HepG2 (cell line): Measurements from ENCODE around the gene ZNF490. TPM values are rescaled to one million over a fixed set of nuclear protein-coding genes. Genes with fewer than 3 reads are reported as not detected.
A peak's percentile ranks its signal among the peaks of the same experiment; 100 is the strongest.

Experiments
- ATAC-seq: fragments of 200-7000 bp; cut with Tn5 transposase; 3 replicates; pipeline ENCODE4 v1.9.1; 2020; ENCODE audit warnings: mild to moderate bottlenecking, moderate library complexity
- BruUV-seq: library from RNA; stranded (reverse); fragments of 400-500 nt; replicated peaks from 2 replicates; lab custom pipeline; 2021; lab: Mats Ljungman, UMichigan
- CTCF ChIA-PET: fragments of 300-600 bp; formaldehyde crosslinking; extraction: SDS; loops from one replicate; lab custom pipeline; 2021; ENCODE audit warnings: low total read pairs, inconsistent platforms, low intra/inter-chr PET ratio; lab: Yijun Ruan, JAX
- POLR2A ChIA-PET: fragments of 350-600 bp; sonication (Branson Sonifier 250); formaldehyde crosslinking; loops from one replicate; lab custom pipeline; 2020; ENCODE audit warnings: antibody characterized with exemption, inconsistent platforms; lab: Yijun Ruan, JAX
- DNase-seq: peaks from one replicate; pipeline ENCODE4 v3.0.0-alpha.2; 2015; ENCODE audit warnings: low spot score
- FAIRE-seq: peaks from 3 replicates; lab custom pipeline; 2011; peaks lifted over from hg19 to GRCh38; lab: Jason Lieb, UNC
- H2AFZ ChIP-seq: one replicate; pipeline ENCODE4 v1.6.1; 2011; ENCODE audit warnings: low read length, inconsistent platforms
- H3K27ac ChIP-seq: fragments of 300-600 bp; 3 replicates; pipeline ENCODE4 v1.8.0; 2011; ENCODE audit warnings: mixed run types, mild to moderate bottlenecking, mixed read lengths, low read length, inconsistent platforms; ENCODE audit not compliant: insufficient read depth; ENCODE audit errors: extremely low read length
- H3K27me3 ChIP-seq, 2 experiments: fragments of 200-600 bp in 1 of 2; 2 replicates in 1 of 2; 3 replicates in 1 of 2; pipeline versions ENCODE4 v1.6.0 to v1.8.0; 2011; ENCODE audit warnings: low read length in 2 of 2, mild to moderate bottlenecking in 2 of 2, moderate library complexity in 2 of 2, inconsistent platforms in 1 of 2; ENCODE audit not compliant: insufficient read depth in 2 of 2, control insufficient read depth in 1 of 2
- H3K36me3 ChIP-seq, 2 experiments: fragments of 200-600 bp in 1 of 2; replicated peaks in 1 of 2; 2 replicates in 1 of 2; 3 replicates in 1 of 2; pipeline versions ENCODE4 v1.5.1 to v1.8.0; 2011; ENCODE audit warnings: low read length in 2 of 2, inconsistent platforms in 1 of 2; ENCODE audit not compliant: insufficient read depth in 2 of 2, control insufficient read depth in 1 of 2
- H3K4me1 ChIP-seq: 2 replicates; pipeline ENCODE4 v1.5.1; 2012; ENCODE audit warnings: low read length, inconsistent platforms; ENCODE audit not compliant: insufficient read depth
- H3K4me2 ChIP-seq: 2 replicates; pipeline ENCODE4 v1.6.0; 2011; ENCODE audit warnings: low read depth, low read length, inconsistent platforms
- H3K4me3 ChIP-seq, 3 experiments: fragments of 200-600 bp in 1 of 3; sonication (generic), shearing (Covaris generic) in 1 of 3; replicated peaks in 1 of 3; 2 replicates each; pipeline ENCODE4 v1.5.1; 2011 to 2016; ENCODE audit warnings: low read length in 3 of 3, inconsistent platforms in 2 of 3, low read depth in 2 of 3, mild to moderate bottlenecking in 2 of 3, control low read depth in 1 of 3, mixed read lengths in 1 of 3; ENCODE audit not compliant: insufficient read depth in 1 of 3
- H3K79me2 ChIP-seq: one replicate; pipeline ENCODE4 v1.6.1; 2011; ENCODE audit warnings: low read length, inconsistent platforms; ENCODE audit not compliant: insufficient read depth
- H3K9ac ChIP-seq: 2 replicates; pipeline ENCODE4 v1.6.0; 2011; ENCODE audit warnings: mild to moderate bottlenecking, low read depth, low read length, inconsistent platforms; ENCODE audit not compliant: insufficient read depth
- H3K9me3 ChIP-seq: 2 replicates; pipeline ENCODE4 v1.5.1; 2012; ENCODE audit warnings: mild to moderate bottlenecking, low read length
- H4K20me1 ChIP-seq: 2 replicates; pipeline ENCODE4 v1.6.0; 2011; ENCODE audit warnings: inconsistent platforms, mild to moderate bottlenecking, low read length, moderate library complexity; ENCODE audit not compliant: insufficient read depth
- FOXA1 ChIP-seq, 2 experiments: fragments of 450-650 bp in 1 of 2; sonication (generic) in 1 of 2; formaldehyde crosslinking in 1 of 2; IDR thresholded peaks; 2 replicates each; pipeline versions ENCODE4 v1.4.0 to v1.6.1; 2016 to 2020; ENCODE audit warnings: missing genetic modification reagents in 1 of 2
- KDM6A ChIP-seq: IDR thresholded peaks from 2 replicates; pipeline ENCODE4 v1.6.1; 2016; ENCODE audit warnings: low read depth
- MIXL1 ChIP-seq: IDR thresholded peaks from 2 replicates; pipeline ENCODE4 v1.6.1; 2016
- MTA3 ChIP-seq: sonication (generic); formaldehyde crosslinking; IDR thresholded peaks from 2 replicates; pipeline ENCODE4 v1.4.0; 2020; ENCODE audit warnings: missing genetic modification reagents
- PCBP1 ChIP-seq: fragments of 200-400 bp; formaldehyde crosslinking; IDR thresholded peaks from 2 replicates; pipeline ENCODE4 v1.6.1; 2017; ENCODE audit warnings: mild to moderate bottlenecking, low read depth, low read length, borderline replicate concordance
- PITX1 ChIP-seq: sonication (generic); formaldehyde crosslinking; IDR thresholded peaks from 2 replicates; pipeline ENCODE4 v1.5.1; 2020; ENCODE audit warnings: mild to moderate bottlenecking, missing genetic modification reagents
- RFX3 ChIP-seq: IDR thresholded peaks from 2 replicates; pipeline ENCODE4 v1.6.1; 2016; ENCODE audit warnings: missing biosample characterization, missing genetic modification reagents
- SSRP1 ChIP-seq: IDR thresholded peaks from 2 replicates; pipeline ENCODE4 v1.6.1; 2016; ENCODE audit warnings: control low read depth
- TRIM24 ChIP-seq: sonication (generic); formaldehyde crosslinking; IDR thresholded peaks from 2 replicates; pipeline ENCODE4 v1.8.0; 2022; ENCODE audit warnings: mild to moderate bottlenecking, missing genetic modification reagents
- U2AF2 ChIP-seq: fragments of 200-400 bp; formaldehyde crosslinking; IDR thresholded peaks from 2 replicates; pipeline ENCODE4 v1.6.1; 2017; ENCODE audit warnings: low read depth, mild to moderate bottlenecking, low read length
- ZBTB42 ChIP-seq: sonication (generic); formaldehyde crosslinking; IDR thresholded peaks from 2 replicates; pipeline ENCODE4 v1.5.0; 2020; ENCODE audit warnings: mild to moderate bottlenecking, missing genetic modification reagents
- ZBTB7A ChIP-seq: sonication (generic); formaldehyde crosslinking; IDR thresholded peaks from 2 replicates; pipeline ENCODE4 v1.8.0; 2022; ENCODE audit warnings: mild to moderate bottlenecking, missing genetic modification reagents
- ZNF441 ChIP-seq: sonication (generic); formaldehyde crosslinking; IDR thresholded peaks from 2 replicates; pipeline ENCODE4 v1.7.0; 2021; ENCODE audit warnings: missing genetic modification reagents, borderline replicate concordance
- WGBS: methylation state at CpG from one replicate; pipeline ENCODE4 v1.1.6; 2017; ENCODE audit warnings: low lambda C conversion rate; 5-methylcytosine and 5-hydroxymethylcytosine counted together
- in situ Hi-C: cut with HindIII; loops from 2 replicates; pipeline ENCODE4 v1.10.0; 2017; ENCODE audit warnings: low pct_unique_long_range_greater_than_20kb; ENCODE audit not compliant: extremely low pct_ligation_motif_present
- intact Hi-C: fragments of 100-400 bp; cut with micrococcal nuclease; formaldehyde crosslinking; loops from one replicate; pipeline ENCODE4 v1.10.0; 2022; ENCODE audit not compliant: unreplicated experiment
- polyA plus RNA-seq, 8 experiments: library from polyadenylated mRNA; depleted of rRNA in 3 of 8; stranded (reverse) in 7 of 8; unstranded in 1 of 8; fragments of >200 nt; fragmentation: Illumina TruSeq in 4 of 8; extraction: Trizol in 4 of 8; gene quantifications; 2 replicates each; pipeline versions ENCODE4 v1.2.1 to v1.2.3, GENCODE V29; 2011 to 2016; ENCODE audit warnings: low read depth in 4 of 8, missing spikeins in 1 of 8, mixed read lengths in 1 of 8; ENCODE audit not compliant: insufficient read depth in 1 of 8
- total RNA-seq, 5 experiments: library from RNA; depleted of rRNA; stranded (reverse); fragments of >200 nt; fragmentation: Illumina TruSeq; extraction: Trizol; gene quantifications; 2 replicates each; pipeline ENCODE4 v1.2.3, GENCODE V29; 2016; ENCODE audit warnings: low read depth in 1 of 5
- TF ChIP-seq, protein P1 (sequence below): sonication (generic); formaldehyde crosslinking; IDR thresholded peaks from 2 replicates; pipeline ENCODE4 v1.4.0; 2020; ENCODE audit warnings: missing genetic modification reagents, borderline replicate concordance
- TF ChIP-seq, protein P2 (sequence below): sonication (generic); formaldehyde crosslinking; IDR thresholded peaks from 2 replicates; pipeline ENCODE4 v1.4.0; 2020; ENCODE audit warnings: missing genetic modification reagents, mild to moderate bottlenecking, borderline replicate concordance
- TF ChIP-seq, protein P3 (sequence below): sonication (generic); formaldehyde crosslinking; IDR thresholded peaks from 2 replicates; pipeline ENCODE4 v1.8.1; 2023; ENCODE audit warnings: mild to moderate bottlenecking, missing genetic modification reagents

ZNF490 gene
- total and polyA plus RNA-seq, 2 of the 13 experiments (the other 11 are each of a cell fraction or from before 2014, with no cell fraction given) = 1.3 to 2.9 TPM

DNA sequence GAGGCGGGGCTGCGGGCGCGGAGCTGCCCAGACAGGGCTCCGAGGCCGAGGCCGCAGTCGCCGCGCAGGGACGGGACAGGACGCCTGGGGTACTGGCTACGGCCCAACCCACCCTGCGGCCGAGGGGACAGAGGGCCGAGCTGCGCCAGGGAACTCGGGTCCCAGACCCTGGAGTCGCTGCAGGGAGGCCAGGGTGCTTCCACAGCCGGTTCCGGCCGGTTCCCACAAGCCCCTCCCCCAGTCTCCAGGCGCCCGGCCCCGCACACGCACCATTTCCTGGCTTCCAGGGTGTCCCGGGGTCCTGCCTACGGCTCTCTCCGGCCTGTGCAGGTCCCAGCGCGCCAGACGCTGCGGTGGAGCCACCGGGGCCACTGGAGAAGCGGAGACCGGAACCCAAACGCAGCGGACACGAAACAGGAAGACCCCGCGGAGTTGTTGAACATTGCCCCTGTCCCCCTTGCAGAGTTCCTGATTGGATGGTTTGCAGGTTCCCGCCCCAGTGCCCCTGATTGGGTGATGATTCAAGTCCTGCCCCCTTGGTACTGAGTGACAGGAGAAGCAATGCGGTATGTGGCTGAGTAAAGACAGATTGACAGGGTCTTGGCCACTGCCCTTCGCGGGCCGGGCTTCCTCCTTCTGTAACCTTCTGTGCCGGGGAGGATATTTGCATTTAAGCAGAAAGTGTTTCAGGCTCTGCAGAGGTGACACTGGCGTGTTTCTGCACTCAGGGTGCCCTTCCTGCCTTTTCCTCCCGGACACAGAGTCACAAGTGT lies 59.4 kb downstream of the ZNF490 start, which contains the start of gene ZNF564:
ZNF564 (minus strand) TSS at position 423 of the 773 bp plus-strand sequence; CDS start at position 273, 150 bp downstream.
- POLR2A ChIA-PET = interaction anchor here (0.7 to 3.0 kb wide), 9 partner anchors 10 to 395 kb away, joined by 3 to 27 read pairs (median 4); partner anchors contain the start of genes GCDH, ZNF442, ZNF443 and ZNF490
- peaks cover 44% of the 10 kb centered on the region for H3K4me1 ChIP-seq
- H3K36me3 ChIP-seq = no peaks in the 10 kb centered on the region
- in situ Hi-C loops = no loop called here
- no peaks in the 10 kb centered on the region for H3K9me3 ChIP-seq
- peak within 1 kb of the TSS; percentile 90 for H3K9ac ChIP-seq
- WGBS = under 1% methylated on average over 18 of the region's 49 CpGs
- ATAC-seq (peak; percentile 96), FAIRE-seq (peak; percentile 98), DNase-seq (peak; percentile 100)
- no peaks in the 10 kb centered on the region; a peak in 1 of 5 replicates for H3K27me3 ChIP-seq
- H4K20me1 ChIP-seq = peaks cover 9% of the 10 kb centered on the region; the same call in 1 of the 2 replicates
- intact Hi-C loops = loop anchor here (5.0 kb wide), 4 partner anchors 61 to 219 kb away; partner anchors contain the start of genes ZNF443, ZNF490, ZNF563 and ZNF709
- H3K79me2 ChIP-seq = peaks cover 36% of the 10 kb centered on the region
- CTCF ChIA-PET = no interaction called here
- H3K4me3 ChIP-seq = peak within 1 kb of the TSS; percentile 86 to 92 (median 91)
- H3K27ac ChIP-seq = peak within 1 kb of the TSS; percentile 93
- TSS peak; percentile 63 for BruUV-seq
- peak within 1 kb of the TSS; percentile 98 for H3K4me2 ChIP-seq
- H2AFZ ChIP-seq = peak within 1 kb of the TSS; percentile 86
- TF ChIP-seq, protein P1, sequence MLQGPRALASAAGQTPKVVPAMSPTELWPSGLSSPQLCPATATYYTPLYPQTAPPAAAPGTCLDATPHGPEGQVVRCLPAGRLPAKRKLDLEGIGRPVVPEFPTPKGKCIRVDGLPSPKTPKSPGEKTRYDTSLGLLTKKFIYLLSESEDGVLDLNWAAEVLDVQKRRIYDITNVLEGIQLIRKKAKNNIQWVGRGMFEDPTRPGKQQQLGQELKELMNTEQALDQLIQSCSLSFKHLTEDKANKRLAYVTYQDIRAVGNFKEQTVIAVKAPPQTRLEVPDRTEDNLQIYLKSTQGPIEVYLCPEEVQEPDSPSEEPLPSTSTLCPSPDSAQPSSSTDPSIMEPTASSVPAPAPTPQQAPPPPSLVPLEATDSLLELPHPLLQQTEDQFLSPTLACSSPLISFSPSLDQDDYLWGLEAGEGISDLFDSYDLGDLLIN (CRISPR knock-in tag) = no peak
- TF ChIP-seq TRIM24 (CRISPR knock-in tag) (no peak), RFX3 (no peak), SSRP1 (no peak; the same call in 1 of the 2 replicates), MIXL1 (CRISPR knock-in tag) (no peak), U2AF2 (no peak), ZBTB7A (CRISPR knock-in tag) (peak; percentile 44; the same call in 1 of the 2 replicates), FOXA1 (IDR thresholded peaks at IDR 0.05) (no peak), FOXA1 (CRISPR knock-in tag; IDR thresholded peaks at IDR 0.05) (peak; percentile 71), ZBTB42 (peak; percentile 74; the same call in 1 of the 2 replicates), KDM6A (CRISPR knock-in tag) (no peak), MTA3 (CRISPR knock-in tag) (no peak), PITX1 (CRISPR knock-in tag) (peak; percentile 45; the same call in 1 of the 2 replicates), ZNF441 (no peak; the same call in 1 of the 2 replicates), PCBP1 (no peak)
- TF ChIP-seq, protein P2, sequence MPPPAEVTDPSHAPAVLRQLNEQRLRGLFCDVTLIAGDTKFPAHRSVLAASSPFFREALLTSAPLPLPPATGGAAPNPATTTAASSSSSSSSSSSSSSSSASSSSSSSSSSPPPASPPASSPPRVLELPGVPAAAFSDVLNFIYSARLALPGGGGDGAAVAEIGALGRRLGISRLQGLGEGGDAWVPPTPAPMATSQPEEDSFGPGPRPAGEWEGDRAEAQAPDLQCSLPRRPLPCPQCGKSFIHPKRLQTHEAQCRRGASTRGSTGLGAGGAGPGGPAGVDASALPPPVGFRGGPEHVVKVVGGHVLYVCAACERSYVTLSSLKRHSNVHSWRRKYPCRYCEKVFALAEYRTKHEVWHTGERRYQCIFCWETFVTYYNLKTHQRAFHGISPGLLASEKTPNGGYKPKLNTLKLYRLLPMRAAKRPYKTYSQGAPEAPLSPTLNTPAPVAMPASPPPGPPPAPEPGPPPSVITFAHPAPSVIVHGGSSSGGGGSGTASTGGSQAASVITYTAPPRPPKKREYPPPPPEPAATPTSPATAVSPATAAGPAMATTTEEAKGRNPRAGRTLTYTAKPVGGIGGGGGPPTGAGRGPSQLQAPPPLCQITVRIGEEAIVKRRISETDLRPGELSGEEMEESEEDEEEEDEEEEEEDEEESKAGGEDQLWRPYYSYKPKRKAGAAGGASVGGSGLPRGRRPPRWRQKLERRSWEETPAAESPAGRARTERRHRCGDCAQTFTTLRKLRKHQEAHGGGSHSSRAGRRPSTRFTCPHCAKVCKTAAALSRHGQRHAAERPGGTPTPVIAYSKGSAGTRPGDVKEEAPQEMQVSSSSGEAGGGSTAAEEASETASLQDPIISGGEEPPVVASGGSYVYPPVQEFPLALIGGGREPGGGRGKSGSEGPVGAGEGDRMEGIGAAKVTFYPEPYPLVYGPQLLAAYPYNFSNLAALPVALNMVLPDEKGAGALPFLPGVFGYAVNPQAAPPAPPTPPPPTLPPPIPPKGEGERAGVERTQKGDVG (CRISPR knock-in tag) = peak; percentile 25; the same call in 1 of the 2 replicates
- TF ChIP-seq, protein P3, sequence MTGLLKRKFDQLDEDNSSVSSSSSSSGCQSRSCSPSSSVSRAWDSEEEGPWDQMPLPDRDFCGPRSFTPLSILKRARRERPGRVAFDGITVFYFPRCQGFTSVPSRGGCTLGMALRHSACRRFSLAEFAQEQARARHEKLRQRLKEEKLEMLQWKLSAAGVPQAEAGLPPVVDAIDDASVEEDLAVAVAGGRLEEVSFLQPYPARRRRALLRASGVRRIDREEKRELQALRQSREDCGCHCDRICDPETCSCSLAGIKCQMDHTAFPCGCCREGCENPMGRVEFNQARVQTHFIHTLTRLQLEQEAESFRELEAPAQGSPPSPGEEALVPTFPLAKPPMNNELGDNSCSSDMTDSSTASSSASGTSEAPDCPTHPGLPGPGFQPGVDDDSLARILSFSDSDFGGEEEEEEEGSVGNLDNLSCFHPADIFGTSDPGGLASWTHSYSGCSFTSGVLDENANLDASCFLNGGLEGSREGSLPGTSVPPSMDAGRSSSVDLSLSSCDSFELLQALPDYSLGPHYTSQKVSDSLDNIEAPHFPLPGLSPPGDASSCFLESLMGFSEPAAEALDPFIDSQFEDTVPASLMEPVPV (CRISPR knock-in tag) = no peak
